HepG2 (cell line): Measurements from ENCODE around the gene LRRC8C. TPM values are rescaled to one million over a fixed set of nuclear protein-coding genes. Genes with fewer than 3 reads are reported as not detected.
A peak's percentile ranks its signal among the peaks of the same experiment; 100 is the strongest.

Experiments used
- ATF7 ChIP-seq, 2 experiments: fragments of 450-650 bp in 1 of 2; sonication (generic) in 1 of 2; formaldehyde crosslinking in 1 of 2; IDR thresholded peaks; 2 replicates each; pipeline versions ENCODE4 v1.4.0 to v1.6.1; 2016 to 2020; ENCODE audit warnings: antibody characterized with exemption in 1 of 2, mild to moderate bottlenecking in 1 of 2, missing genetic modification reagents in 1 of 2
- HNF1A ChIP-seq, 2 experiments: sonication (generic) in 1 of 2; formaldehyde crosslinking in 1 of 2; IDR thresholded peaks; 2 replicates each; pipeline versions ENCODE4 v1.4.0 to v1.6.1; 2016 to 2020; ENCODE audit warnings: borderline replicate concordance in 1 of 2, low read depth in 1 of 2, mild to moderate bottlenecking in 1 of 2, missing genetic modification reagents in 1 of 2
- RAD21 ChIP-seq: fragments of 450-650 bp; formaldehyde crosslinking; IDR thresholded peaks from 2 replicates; pipeline ENCODE4 v1.5.0; 2020; ENCODE audit warnings: mild to moderate bottlenecking
- ZBED4 ChIP-seq: sonication (generic); formaldehyde crosslinking; IDR thresholded peaks from 2 replicates; pipeline ENCODE4 v1.4.0; 2020; ENCODE audit warnings: missing genetic modification reagents, borderline replicate concordance
- ZBTB4 ChIP-seq: sonication (generic); formaldehyde crosslinking; IDR thresholded peaks from 2 replicates; pipeline ENCODE4 v1.4.0; 2020; ENCODE audit warnings: missing genetic modification reagents, mild to moderate bottlenecking, borderline replicate concordance
- ZNF816 ChIP-seq: sonication (generic); formaldehyde crosslinking; IDR thresholded peaks from 2 replicates; pipeline ENCODE4 v1.8.0; 2022; ENCODE audit warnings: missing genetic modification reagents, mild to moderate bottlenecking, borderline replicate concordance
- ZSCAN25 ChIP-seq: sonication (generic); formaldehyde crosslinking; IDR thresholded peaks from 2 replicates; pipeline ENCODE4 v1.8.0; 2022; ENCODE audit warnings: mild to moderate bottlenecking, missing genetic modification reagents
- polyA plus RNA-seq, 8 experiments: library from polyadenylated mRNA; depleted of rRNA in 3 of 8; stranded (reverse) in 7 of 8; unstranded in 1 of 8; fragments of >200 nt; fragmentation: Illumina TruSeq in 4 of 8; extraction: Trizol in 4 of 8; gene quantifications; 2 replicates each; pipeline versions ENCODE4 v1.2.1 to v1.2.3, GENCODE V29; 2011 to 2016; ENCODE audit warnings: low read depth in 4 of 8, missing spikeins in 1 of 8, mixed read lengths in 1 of 8; ENCODE audit not compliant: insufficient read depth in 1 of 8
- total RNA-seq, 5 experiments: library from RNA; depleted of rRNA; stranded (reverse); fragments of >200 nt; fragmentation: Illumina TruSeq; extraction: Trizol; gene quantifications; 2 replicates each; pipeline ENCODE4 v1.2.3, GENCODE V29; 2016; ENCODE audit warnings: low read depth in 1 of 5

LRRC8C gene
- total and polyA plus RNA-seq, 2 of the 13 experiments (the other 11 are each of a cell fraction or from before 2014, with no cell fraction given): 0.22 to 0.32 TPM

- TF ChIP-seq ZNF816: no peak
- no peak for TF ChIP-seq HNF1A (IDR thresholded peaks at IDR 0.05; ENCODE audit: low read depth)
- no peak for TF ChIP-seq HNF1A (CRISPR knock-in tag; IDR thresholded peaks at IDR 0.05; ENCODE audit: borderline replicate concordance)
- 0 out of 2 replicates have a peak, but pooled peaks have one; percentile 22 for TF ChIP-seq ZBED4 (CRISPR knock-in tag)
- no peak for TF ChIP-seq RAD21 (CRISPR knock-in tag)
- no peak for TF ChIP-seq ATF7 (IDR thresholded peaks at IDR 0.05)
- 0 out of 2 replicates have a peak, but pooled peaks have one; percentile 32 for TF ChIP-seq ATF7 (CRISPR knock-in tag; IDR thresholded peaks at IDR 0.05)
- no peak for TF ChIP-seq ZBTB4
- TF ChIP-seq ZSCAN25 (CRISPR knock-in tag): no peak
Measured at GRCh38 chr1:89609781-89610456, 23.0 kb upstream of the LRRC8C start (continued).
